Suprapubic skin (tissue), 4 donors: ENCODE results near the gene TRIM2.

Source experiments
- EP300 ChIP-seq: sonication (generic); formaldehyde crosslinking; IDR thresholded peaks from one replicate; pipeline ENCODE4 v1.6.1; 2017; ENCODE audit warnings: antibody characterized with exemption
- POLR2A ChIP-seq, 2 donors: fragments of 450-650 bp; IDR thresholded peaks; one replicate each; pipeline ENCODE4 v1.6.1; 2017; ENCODE audit warnings: antibody characterized with exemption in 2 of 2, mild to moderate bottlenecking in 2 of 2, moderate library complexity in 2 of 2
- POLR2AphosphoS5 ChIP-seq, 3 donors: sonication (generic); formaldehyde crosslinking; IDR thresholded peaks; one replicate each; pipeline ENCODE4 v1.6.1; 2017; ENCODE audit warnings: antibody characterized with exemption in 3 of 3
- TF ChIP-seq, protein P1 (sequence below), 2 donors: fragments of 200-600 bp in 1 of 2; fragments of 450-650 bp in 1 of 2; sonication (generic) in 1 of 2; IDR thresholded peaks; one replicate each; pipeline ENCODE4 v1.5.1; 2016 to 2019; ENCODE audit warnings: antibody characterized with exemption in 2 of 2, mild to moderate bottlenecking in 1 of 2, moderate library complexity in 1 of 2

DNA sequence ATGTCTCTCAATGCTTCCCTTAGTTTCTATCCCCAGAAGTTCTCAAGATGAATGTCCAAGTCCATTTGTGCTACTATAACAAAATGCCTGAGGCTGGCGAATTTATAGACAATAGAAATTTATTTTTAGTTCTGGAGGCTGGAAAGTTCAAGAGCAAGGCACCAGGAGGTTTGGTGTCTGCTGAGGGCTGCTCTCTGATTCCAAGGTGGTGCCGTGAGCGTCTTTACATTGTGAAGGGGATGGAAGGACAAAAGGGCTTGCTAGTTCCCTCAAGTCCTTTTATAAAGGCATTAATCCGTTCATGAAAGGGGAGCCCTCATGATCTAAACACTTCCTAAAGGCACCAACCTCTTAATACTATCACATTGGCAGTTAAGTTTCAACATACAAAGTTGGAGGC is 12.3 kb downstream of the TRIM2 start:
- TF ChIP-seq, protein P1, sequence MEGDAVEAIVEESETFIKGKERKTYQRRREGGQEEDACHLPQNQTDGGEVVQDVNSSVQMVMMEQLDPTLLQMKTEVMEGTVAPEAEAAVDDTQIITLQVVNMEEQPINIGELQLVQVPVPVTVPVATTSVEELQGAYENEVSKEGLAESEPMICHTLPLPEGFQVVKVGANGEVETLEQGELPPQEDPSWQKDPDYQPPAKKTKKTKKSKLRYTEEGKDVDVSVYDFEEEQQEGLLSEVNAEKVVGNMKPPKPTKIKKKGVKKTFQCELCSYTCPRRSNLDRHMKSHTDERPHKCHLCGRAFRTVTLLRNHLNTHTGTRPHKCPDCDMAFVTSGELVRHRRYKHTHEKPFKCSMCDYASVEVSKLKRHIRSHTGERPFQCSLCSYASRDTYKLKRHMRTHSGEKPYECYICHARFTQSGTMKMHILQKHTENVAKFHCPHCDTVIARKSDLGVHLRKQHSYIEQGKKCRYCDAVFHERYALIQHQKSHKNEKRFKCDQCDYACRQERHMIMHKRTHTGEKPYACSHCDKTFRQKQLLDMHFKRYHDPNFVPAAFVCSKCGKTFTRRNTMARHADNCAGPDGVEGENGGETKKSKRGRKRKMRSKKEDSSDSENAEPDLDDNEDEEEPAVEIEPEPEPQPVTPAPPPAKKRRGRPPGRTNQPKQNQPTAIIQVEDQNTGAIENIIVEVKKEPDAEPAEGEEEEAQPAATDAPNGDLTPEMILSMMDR (IDR thresholded peaks at IDR 0.05) = no peak
- TF ChIP-seq POLR2A (IDR thresholded peaks at IDR 0.05) (no peak), EP300 (no peak), POLR2AphosphoS5 (IDR thresholded peaks at IDR 0.05) (no peak)
